B cell (primary cell): ENCODE results near the gene PPP1R18. TPM values are rescaled to one million over a fixed set of nuclear protein-coding genes. Genes with fewer than 3 reads are reported as not detected.

ENCODE experiments used
- ATAC-seq: fragments of 200-7000 bp; cut with Tn5 transposase; one replicate; pipeline ENCODE4 v1.10.0; 2021; ENCODE audit warnings: low read depth, mild to moderate bottlenecking, moderate number of reproducible peaks, moderate library complexity
- CTCF ChIA-PET: fragments of 350-600 bp; sonication (Branson Sonifier 250); formaldehyde crosslinking; loops from one replicate; lab custom pipeline; 2021; ENCODE audit warnings: antibody characterized with exemption, inconsistent platforms; lab: Charles Lee
- POLR2A ChIA-PET: fragments of 350-600 bp; sonication (Branson Sonifier 250); formaldehyde crosslinking; loops from one replicate; lab custom pipeline; 2021; ENCODE audit warnings: antibody characterized with exemption; lab: Charles Lee
- DNase-seq: peaks from one replicate; pipeline ENCODE4 v3.0.0; 2013
- H2AFZ ChIP-seq: 2 replicates; pipeline ENCODE4 v1.6.1; 2012; ENCODE audit warnings: mild to moderate bottlenecking, low read depth, low read length; ENCODE audit not compliant: insufficient read depth, poor library complexity, severe bottlenecking
- H3K27ac ChIP-seq, 2 donors: 1 replicate in 1 of 2; 2 replicates in 1 of 2; pipeline ENCODE4 v1.5.1; 2012 to 2013; ENCODE audit warnings: low read length in 2 of 2, mild to moderate bottlenecking in 2 of 2, moderate library complexity in 1 of 2
- H3K27me3 ChIP-seq, 4 experiments: fragments of 200-600 bp in 1 of 4; sonication (generic) in 1 of 4; replicated peaks in 1 of 4; 1 replicate in 2 of 4; 2 replicates in 2 of 4; pipeline versions ENCODE4 v1.6.1 to v1.7.0; 2013 to 2016; ENCODE audit warnings: low read length in 3 of 4, mild to moderate bottlenecking in 2 of 4, mixed read lengths in 1 of 4, moderate library complexity in 1 of 4; ENCODE audit not compliant: insufficient read depth in 4 of 4, control insufficient read depth in 3 of 4; ENCODE audit errors: control extremely low read depth in 1 of 4
- H3K36me3 ChIP-seq, 2 experiments: replicated peaks in 1 of 2; 1 replicate in 1 of 2; 2 replicates in 1 of 2; pipeline versions ENCODE4 v1.6.1 to v1.7.1; 2013; ENCODE audit warnings: low read length in 1 of 2; ENCODE audit not compliant: insufficient read depth in 2 of 2, control insufficient read depth in 1 of 2; ENCODE audit errors: control extremely low read depth in 1 of 2, extremely low read depth in 1 of 2
- H3K4me1 ChIP-seq, 2 donors: fragments of 200-600 bp in 1 of 2; sonication (generic) in 1 of 2; 1 replicate in 1 of 2; 2 replicates in 1 of 2; pipeline versions ENCODE4 v1.5.1 to v1.6.1; 2013 to 2017; ENCODE audit warnings: low read length in 2 of 2; ENCODE audit not compliant: control insufficient read depth in 2 of 2, insufficient read depth in 2 of 2
- H3K4me2 ChIP-seq: replicated peaks from 2 replicates; pipeline ENCODE3; 2012; ENCODE audit warnings: mild to moderate bottlenecking, low read depth, low read length; ENCODE audit not compliant: poor library complexity, severe bottlenecking
- H3K4me3 ChIP-seq, 5 experiments: fragments of 200-600 bp in 1 of 5; sonication (generic) in 1 of 5; 1 replicate in 3 of 5; 2 replicates in 2 of 5; pipeline versions ENCODE4 v1.5.1 to v1.7.0; 2011 to 2016; ENCODE audit warnings: low read length in 4 of 5, mild to moderate bottlenecking in 4 of 5, low read depth in 2 of 5, control low read depth in 1 of 5, moderate library complexity in 1 of 5; ENCODE audit not compliant: insufficient read depth in 1 of 5; ENCODE audit errors: control extremely low read depth in 1 of 5, extremely low read depth in 1 of 5
- H3K79me2 ChIP-seq: fragments of 200-600 bp; sonication (generic); one replicate; pipeline ENCODE4 v1.6.0; 2016; ENCODE audit warnings: low read length; ENCODE audit not compliant: control insufficient read depth, insufficient read depth
- H3K9ac ChIP-seq: fragments of 200-600 bp; sonication (generic); 2 replicates; pipeline ENCODE4 v1.6.1; 2017; ENCODE audit warnings: mild to moderate bottlenecking, low read length, moderate library complexity
- H3K9me3 ChIP-seq, 3 donors: one replicate each; pipeline versions ENCODE4 v1.6.1 to v1.7.1; 2013; ENCODE audit warnings: low read length in 2 of 3; ENCODE audit not compliant: control insufficient read depth in 2 of 3, insufficient read depth in 1 of 3; ENCODE audit errors: control extremely low read depth in 1 of 3
- H4K20me1 ChIP-seq: 2 replicates; pipeline ENCODE4 v1.6.0; 2012; ENCODE audit warnings: mild to moderate bottlenecking, low read length; ENCODE audit not compliant: insufficient read depth, control insufficient read depth, poor library complexity, severe bottlenecking
- H3K27ac Mint-ChIP-seq: one replicate; pipeline ENCODE4 v1.8.0; 2021; ENCODE audit warnings: mixed read lengths
- H3K27me3 Mint-ChIP-seq: one replicate; pipeline ENCODE4 v1.8.0; 2021; ENCODE audit warnings: mixed read lengths
- H3K4me1 Mint-ChIP-seq: one replicate; pipeline ENCODE4 v1.8.0; 2021; ENCODE audit warnings: mixed read lengths
- H3K4me3 Mint-ChIP-seq: one replicate; pipeline ENCODE4 v1.8.0; 2021; ENCODE audit warnings: mixed read lengths
- H3K9me3 Mint-ChIP-seq: one replicate; pipeline ENCODE4 v1.8.0; 2022; ENCODE audit warnings: mixed read lengths; ENCODE audit not compliant: insufficient read depth
- EZH2 ChIP-seq: IDR thresholded peaks from 2 replicates; pipeline ENCODE4 v1.6.1; 2012; ENCODE audit warnings: borderline replicate concordance, low read depth, mild to moderate bottlenecking, moderate library complexity, low read length; ENCODE audit not compliant: insufficient read depth, poor library complexity, severe bottlenecking
- WGBS: methylation state at CpG from one replicate; pipeline ENCODE4 v1.1.5; 2013; ENCODE audit warnings: missing lambda C conversion rate; ENCODE audit not compliant: insufficient coverage; 5-methylcytosine and 5-hydroxymethylcytosine counted together
- intact Hi-C: fragments of 100-400 bp; cut with micrococcal nuclease; formaldehyde crosslinking; loops from one replicate; pipeline ENCODE4 v1.10.0; 2022
- polyA plus RNA-seq: library from polyadenylated mRNA; depleted of rRNA; stranded (reverse); fragments of >200 nt; gene quantifications from 2 replicates; pipeline ENCODE4 v1.2.3, GENCODE V29; 2012
- total RNA-seq, 2 donors: library from RNA; stranded (reverse); fragments of 120-200 nt in 1 of 2; gene quantifications; 1 replicate in 1 of 2; 2 replicates in 1 of 2; pipeline versions ENCODE4 v1.2.3 to v1.2.4, GENCODE V29; 2013 to 2022
- TF ChIP-seq, protein P1 (sequence below): fragments of 200-600 bp; IDR thresholded peaks from one replicate; pipeline ENCODE4 v1.8.0; 2022; ENCODE audit warnings: antibody characterized with exemption, mild to moderate bottlenecking

PPP1R18 gene
- total and polyA plus RNA-seq, 2 donors (not counting 1 experiment from before 2014, with no cell fraction given) = 113 to 125 TPM

DNA sequence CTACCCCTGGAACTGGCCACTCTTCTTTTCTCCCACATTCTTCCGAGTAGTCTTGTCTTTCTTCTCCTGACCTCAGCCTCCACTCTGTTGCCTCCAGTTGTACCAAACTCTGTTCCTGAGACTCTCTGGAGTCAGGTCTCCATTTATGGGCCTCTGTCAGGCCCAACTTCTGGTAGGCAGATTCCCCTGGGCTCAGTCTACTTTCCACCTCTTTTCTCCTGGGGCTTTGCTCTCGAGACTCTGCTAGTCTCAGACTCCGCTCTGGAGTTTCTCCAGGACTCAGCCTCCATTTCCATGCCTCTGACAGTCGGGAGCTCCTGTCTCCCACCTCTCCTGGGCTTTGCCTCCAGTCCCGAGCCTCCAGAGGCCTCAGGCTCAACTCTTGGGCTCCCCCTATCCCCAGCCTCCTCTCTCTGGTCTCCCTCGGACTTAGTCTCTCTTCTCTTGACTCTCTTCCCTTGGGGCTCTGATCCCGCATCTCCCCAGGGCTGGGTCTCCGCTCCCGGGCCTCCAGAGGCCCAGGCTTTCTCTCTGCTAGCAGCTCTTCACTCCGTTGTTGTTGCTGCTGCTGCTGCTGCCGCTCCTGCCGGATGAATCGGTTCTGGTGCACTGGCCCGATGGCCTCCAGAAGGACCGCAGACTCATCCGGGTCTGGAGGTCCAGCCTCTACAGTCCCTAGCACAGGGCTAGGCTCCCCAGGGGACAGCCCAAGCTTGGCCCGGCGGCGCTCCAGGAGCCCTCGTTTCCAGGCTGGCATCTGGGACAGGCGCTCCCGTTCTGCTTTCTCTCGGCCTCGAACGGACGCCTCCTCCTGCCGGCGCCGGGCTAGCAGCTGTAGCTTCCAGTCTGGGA lies 1.1 kb downstream of the PPP1R18 start:
- Mint-ChIP-seq H3K4me1 (peaks cover 72% of the 10 kb centered on the region), H3K9me3 (no peaks in the 10 kb centered on the region), H3K4me3 (peak overlapping the region; percentile 97), H3K27ac (peak overlapping the region; percentile 99), H3K27me3 (no peaks in the 10 kb centered on the region)
- Histone ChIP-seq H3K27me3 (no peaks in the 10 kb centered on the region), H3K9ac (peak overlapping the region; percentile 98), H3K4me3 (peak overlapping the region; percentile 91 to 100 (median 97)), H3K4me2 (peak overlapping the region; percentile 100), H3K79me2 (peaks cover 74% of the 10 kb centered on the region), H3K36me3 (peaks cover 0 to 14% of the 10 kb centered on the region in 2 experiments), H2AFZ (peak overlapping the region; percentile 82), H4K20me1 (peaks cover 63% of the 10 kb centered on the region), H3K4me1 (peaks cover 50 to 52% of the 10 kb centered on the region in 2 donors), H3K27ac (peak overlapping the region; percentile 93 to 97), H3K9me3 (no peaks in the 10 kb centered on the region)
- DNase-seq (peak; percentile 42), ATAC-seq (no peak)
- TF ChIP-seq EZH2 = no peak
- TF ChIP-seq, protein P1, sequence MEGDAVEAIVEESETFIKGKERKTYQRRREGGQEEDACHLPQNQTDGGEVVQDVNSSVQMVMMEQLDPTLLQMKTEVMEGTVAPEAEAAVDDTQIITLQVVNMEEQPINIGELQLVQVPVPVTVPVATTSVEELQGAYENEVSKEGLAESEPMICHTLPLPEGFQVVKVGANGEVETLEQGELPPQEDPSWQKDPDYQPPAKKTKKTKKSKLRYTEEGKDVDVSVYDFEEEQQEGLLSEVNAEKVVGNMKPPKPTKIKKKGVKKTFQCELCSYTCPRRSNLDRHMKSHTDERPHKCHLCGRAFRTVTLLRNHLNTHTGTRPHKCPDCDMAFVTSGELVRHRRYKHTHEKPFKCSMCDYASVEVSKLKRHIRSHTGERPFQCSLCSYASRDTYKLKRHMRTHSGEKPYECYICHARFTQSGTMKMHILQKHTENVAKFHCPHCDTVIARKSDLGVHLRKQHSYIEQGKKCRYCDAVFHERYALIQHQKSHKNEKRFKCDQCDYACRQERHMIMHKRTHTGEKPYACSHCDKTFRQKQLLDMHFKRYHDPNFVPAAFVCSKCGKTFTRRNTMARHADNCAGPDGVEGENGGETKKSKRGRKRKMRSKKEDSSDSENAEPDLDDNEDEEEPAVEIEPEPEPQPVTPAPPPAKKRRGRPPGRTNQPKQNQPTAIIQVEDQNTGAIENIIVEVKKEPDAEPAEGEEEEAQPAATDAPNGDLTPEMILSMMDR = no peak
- ChIA-PET CTCF (interaction anchor here (19.8 kb wide), 1 partner anchor 42 kb away, joined by 963 read pairs; the partner anchor contains the start of genes MDC1 and TUBB), POLR2A (interaction anchor here (0.5 to 8.7 kb wide), 3 partner anchors 35 to 198 kb away, joined by 4 to 216 read pairs (median 4); partner anchors contain the start of genes MDC1 and TUBB)
- intact Hi-C loops = loop anchor here (2.0 kb wide), 1 partner anchor 13 kb away; the partner anchor contains the start of gene DHX16
- 5% methylated on average over 29 of the region's 29 CpGs for WGBS
